ENCODE data around the gene SPOCK1.
"Not testable (repeated sequence)": the region's sequence is repeated elsewhere in the genome, so short reads cannot be mapped to it uniquely, and the experiment has no call there.

Gene SPOCK1

DNA sequence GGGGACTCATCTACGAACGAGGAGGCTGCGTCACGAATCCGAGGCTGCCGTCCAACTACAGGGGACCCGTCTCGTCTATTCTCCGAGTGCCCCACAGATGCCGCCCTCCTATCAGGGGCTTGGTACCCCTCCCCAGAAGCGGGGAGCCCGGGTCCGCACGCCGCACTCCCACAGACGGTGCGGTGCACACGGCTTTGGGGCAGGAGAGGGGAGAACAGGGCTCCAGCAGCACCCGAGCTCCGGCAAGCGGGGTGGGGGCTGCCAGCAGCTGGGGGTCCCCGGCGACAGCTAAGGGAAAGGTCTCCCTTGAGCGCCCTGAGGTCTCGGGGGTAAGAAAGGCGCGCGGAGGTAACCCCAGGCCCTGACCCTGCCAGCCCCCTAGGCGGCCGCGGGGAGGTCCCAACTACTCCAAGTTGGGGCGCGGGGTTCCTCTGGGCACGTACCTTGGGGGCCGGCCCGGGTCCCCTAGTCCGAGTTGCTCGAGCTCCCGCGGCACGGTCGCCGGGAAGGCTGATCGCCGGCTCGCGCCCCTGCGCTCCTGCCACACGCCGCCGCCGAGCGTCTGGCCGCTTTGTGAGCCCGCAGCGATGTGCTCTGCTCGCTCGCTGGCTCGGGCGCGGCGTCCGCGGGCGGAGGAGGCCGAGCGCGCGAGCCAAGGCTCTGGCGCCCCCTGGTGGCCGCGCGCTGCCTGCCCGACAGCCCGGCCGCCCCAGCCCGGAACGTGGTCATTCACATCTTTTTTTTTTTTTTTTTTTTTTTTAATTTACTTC lies at the start of gene SPOCK1:
Gene SPOCK1 (minus strand): TSS at position 591 of the 770 bp plus-strand sequence.
- DNase-seq (ENCODE audit: low read depth): no peak

DNA sequence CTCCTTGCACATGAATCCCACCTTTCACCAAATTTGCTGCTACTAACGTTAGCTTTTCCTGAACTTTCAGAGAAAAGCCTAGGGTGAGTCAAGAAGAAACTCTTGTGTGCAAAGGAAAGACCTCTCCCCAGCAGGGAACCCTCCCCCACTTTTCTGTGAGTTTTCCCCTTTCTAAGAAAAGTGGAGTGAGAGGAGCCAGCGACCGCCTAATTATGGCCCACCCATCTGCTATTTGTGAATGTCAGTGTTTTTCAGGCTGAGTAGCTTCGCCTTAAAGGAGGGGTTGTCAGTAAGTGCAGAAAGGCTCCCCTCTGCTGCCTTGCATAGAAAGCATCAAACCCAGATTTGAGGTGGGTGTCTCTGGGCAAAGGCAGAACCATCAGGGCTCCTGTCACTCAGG lies 46.8 kb upstream of the SPOCK1 start:
- no peak for DNase-seq (ENCODE audit: low read depth)

DNA sequence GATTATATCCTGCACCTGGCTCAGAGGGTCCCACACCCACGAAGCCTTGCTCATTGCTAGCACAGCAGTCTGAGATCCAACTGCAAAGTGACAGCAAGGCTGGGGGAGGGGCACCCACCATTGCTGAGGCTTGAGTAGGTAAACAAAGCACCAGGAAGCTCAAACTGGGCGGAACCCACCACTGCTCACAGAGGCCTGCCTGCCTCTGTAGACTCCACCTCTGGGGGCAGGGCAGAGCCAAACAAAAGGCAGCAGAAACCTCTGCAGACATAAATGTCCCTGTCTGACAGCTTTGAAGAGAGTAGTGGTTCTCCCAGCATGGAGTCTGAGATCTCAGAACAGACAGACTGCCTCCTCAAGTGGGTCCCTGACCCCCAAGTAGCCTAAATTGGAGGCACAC lies 36.3 kb upstream of the SPOCK1 start:
- not testable (repeated sequence) for DNase-seq (ENCODE audit: low read depth)

DNA sequence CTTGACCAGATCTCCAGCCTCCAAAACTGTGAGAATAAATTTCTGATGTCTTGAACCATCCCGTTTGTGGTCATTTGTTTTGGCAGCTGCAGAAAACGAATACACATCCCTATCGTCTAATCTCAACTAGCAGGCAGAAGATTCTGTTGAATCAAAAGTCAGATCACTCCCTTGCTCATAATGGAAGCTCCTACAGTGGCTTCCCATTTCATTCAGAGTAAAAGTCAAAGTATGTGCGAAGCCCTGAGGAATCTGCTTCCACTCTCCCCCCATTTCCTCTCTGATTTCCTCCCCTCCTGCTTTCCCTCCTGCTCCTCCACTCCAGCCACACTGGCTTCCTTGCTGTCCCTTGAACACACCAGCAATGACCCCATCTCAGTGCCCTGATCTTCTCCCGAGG lies 34.8 kb upstream of the SPOCK1 start:
- DNase-seq (ENCODE audit: low read depth): no peak

DNA sequence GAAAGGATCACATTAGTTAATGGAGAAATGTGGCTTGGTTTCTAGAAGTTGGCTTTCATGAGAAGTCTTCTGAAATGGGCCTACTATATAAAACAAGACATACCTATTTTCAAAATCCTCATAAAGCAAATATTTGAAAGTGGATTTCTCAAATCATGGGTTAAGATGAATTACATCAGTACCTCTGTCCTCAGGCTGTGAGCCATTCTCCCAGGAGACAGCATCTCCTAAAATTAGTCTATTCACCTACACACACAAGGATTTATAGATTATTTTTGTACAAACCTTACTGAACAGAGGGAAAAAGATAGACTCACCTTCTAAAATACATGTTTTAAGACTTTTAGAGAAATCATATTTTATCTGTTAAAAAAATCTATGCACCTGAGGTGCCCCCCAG lies 32.1 kb upstream of the SPOCK1 start:
- DNase-seq (ENCODE audit: low read depth): no peak

DNA sequence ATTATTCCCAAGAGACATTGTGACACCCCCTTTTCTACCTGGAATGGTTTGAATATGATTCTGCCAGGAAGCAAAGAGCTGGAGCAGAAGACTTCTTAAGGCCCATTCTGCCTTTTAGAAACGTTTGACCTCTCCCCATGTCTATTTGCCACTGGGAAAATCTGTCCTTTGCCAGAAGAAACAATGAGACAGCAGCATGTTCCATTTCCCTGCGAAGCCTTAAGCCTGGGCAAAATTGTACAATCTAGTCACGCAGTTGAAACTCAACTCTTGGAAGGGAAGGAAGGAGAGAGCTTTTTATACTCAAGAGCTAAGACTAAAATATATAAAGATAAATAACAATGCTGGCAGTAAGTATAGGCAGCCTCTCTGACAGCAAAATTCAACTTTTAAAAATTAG lies 22.1 kb upstream of the SPOCK1 start:
- DNase-seq (ENCODE audit: low read depth): no peak

DNA sequence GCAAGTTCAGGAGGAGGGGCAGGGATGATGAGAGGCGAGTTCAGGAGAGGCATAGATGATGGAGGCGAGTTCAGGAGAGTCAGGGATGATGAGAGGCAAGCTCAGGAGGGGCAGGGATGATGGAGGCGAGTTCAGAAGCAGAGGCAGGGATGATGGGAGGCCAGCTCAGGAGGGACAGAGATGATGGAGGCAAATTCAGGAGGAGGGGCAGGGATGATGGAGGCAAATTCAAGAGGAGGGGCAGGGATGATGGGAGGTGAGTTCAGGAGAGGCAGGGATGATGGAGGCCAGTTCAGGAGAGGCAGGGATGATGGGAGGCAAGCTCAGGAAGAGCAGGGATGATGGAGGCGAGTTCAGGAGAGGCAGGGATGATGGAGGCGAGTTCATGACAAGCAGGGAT lies 17.8 kb upstream of the SPOCK1 start:
- no peak for DNase-seq (ENCODE audit: low read depth)

DNA sequence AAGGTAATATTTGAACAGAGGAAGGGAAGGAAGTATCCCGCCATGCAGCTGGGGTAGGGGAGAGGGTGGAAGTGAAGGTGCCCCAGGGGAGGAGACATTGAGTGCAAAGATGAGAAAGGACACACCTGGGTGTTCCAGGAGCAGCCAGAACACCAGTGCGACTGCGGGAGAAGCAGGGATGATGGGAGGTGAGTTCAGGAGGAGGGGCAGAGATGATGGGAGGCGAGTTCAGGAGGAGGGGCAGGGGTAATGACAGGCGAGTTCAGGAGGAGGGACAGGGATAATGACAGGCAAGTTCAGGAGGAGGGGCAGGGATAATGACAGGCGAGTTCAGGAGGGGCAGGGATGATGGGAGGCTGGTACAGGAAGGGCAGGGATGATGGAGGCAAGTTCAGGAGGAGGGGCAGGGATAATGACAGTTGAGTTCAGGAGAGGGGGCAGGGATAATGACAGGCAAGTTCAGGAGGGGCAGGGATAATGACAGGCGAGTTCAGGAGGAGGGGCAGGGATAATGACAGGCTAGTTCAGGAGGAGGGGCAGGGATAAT lies 17.2 kb upstream of the SPOCK1 start:
- no peak for DNase-seq (ENCODE audit: low read depth)

DNA sequence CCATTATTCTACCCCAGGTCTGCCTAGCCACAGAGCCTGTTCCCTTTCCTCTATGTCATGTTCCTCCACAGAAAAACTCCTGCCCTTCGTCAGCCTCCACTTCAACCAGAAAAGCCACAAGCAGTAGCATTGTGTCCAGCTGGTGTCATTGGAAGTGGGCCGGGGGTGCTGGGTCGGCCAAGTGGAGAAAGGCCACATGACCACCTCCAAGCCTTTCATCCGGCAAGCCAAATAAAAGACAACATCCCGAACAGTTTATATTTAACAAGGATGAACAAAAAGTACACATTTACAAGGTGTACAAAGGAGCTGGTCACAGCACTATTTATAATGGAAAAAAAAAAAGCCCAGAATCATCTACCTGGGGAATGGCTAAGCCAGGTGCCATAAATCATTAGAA lies 16.1 kb upstream of the SPOCK1 start:
- no peak for DNase-seq (ENCODE audit: low read depth)

DNA sequence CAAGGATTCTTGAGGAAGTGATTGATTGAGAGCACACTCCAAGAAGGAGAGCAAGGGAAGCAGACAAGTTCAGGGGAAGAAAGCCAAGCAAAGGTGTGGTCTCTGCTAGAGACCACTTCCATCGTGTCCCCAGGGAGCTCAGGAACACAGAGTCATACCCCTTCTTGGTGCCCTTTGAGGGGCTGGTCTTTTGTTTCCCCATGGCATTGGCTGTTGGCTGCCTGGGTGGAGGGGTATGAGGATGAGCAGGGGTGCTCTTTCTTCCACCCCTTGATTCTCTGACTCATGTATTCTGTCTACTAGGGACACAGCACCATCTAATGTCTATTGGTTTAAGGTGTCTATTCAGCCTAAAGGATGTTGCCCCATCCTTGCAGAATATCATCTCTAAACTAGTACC lies 11.5 kb upstream of the SPOCK1 start:
- no peak for DNase-seq (ENCODE audit: low read depth)

DNA sequence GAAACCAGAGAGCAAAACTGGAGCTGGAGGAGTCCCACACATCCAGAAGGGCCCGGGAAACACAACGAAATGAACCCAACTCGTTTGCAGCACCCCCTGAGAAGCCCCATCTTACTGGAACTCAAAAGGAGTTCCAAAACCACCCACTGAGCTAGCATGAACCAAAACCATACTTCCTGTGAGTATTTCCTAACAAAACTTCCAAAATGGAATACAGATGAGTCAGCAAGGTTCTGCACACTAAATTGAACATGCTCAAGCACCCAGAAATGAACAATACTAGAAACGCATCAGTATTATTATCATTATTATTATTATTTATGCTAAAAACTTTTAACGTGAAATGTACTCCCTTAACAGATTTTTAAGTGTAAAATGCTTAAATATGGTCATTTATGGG lies 8.0 kb upstream of the SPOCK1 start:
- DNase-seq (ENCODE audit: low read depth): no peak

DNA sequence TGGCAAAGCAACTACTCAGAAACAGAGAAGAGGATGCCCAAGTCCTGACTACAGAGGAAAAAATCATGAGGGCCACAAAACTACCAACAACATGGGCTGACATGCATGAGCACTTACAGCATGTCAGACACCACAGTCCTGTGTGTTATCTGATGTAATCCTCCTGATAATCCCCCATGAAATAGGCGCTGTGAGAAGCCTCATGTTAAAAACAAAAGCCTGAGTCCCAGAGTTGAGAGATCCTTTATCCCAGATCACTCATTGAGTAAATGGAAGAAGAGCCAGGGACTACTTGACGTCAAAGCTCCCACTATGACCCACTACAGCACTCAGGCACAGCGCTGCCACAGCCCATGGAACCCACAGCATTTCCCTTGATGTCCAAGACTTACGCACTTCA lies 7.2 kb upstream of the SPOCK1 start:
- DNase-seq (ENCODE audit: low read depth): no peak

DNA sequence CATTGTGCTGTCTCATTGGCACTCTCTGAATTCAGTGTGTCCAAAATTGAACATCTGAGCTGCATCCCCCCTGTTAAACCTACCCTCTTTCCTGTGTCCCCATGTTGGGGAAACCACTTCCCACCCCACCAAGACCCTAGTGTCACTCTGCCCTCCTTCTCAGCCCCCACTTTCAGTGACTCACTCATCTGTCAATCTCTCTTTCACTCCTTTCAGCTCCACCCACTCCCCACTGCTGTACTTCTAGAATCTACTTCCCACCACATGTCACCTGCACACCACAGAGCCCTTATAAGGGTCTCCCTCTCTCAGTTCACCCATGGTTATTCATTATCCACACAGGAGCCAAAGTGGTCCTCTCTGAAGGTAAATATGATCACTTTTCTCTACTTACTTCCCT lies 5.8 kb upstream of the SPOCK1 start:
- no peak for DNase-seq (ENCODE audit: low read depth)

DNA sequence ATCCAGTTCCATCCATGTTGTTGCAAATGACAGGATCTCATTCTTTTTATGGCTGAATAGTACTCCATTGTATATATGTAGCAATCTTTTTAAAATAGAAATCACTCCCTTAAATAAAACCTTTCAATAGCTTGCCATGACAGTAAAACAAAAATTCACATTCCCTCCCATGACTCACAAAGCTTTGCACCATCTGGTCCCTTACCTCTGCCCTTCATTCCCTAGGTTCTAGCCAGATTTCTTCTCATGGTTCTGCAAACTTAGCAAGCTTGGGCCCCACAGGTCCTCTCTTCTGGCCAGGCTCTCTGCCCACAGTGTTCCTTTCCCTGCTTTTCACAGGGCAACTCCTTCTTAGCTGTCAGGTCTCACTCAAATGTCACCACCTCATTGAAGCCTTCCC lies 4.3 kb upstream of the SPOCK1 start:
- no peak for DNase-seq (ENCODE audit: low read depth)

DNA sequence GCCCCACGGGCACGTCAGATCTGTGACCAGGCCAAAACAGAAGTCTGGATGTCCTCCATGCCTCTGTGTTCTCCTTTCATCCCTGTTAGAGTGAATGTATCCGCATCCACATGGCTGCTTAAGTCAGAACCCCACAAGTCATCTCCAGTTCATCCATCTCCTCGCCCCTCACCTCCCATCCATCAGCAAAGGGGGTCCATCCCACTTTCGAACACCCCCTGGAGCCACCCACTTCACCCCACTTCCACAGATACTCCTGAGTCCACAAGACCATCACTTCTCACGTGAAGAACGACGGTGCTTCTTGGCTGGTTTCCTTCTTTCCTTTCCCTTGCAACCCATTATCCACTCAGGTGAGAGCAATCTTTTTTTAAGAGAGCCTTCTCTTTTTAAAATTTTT lies 3.5 kb upstream of the SPOCK1 start:
- DNase-seq (ENCODE audit: low read depth): no peak

DNA sequence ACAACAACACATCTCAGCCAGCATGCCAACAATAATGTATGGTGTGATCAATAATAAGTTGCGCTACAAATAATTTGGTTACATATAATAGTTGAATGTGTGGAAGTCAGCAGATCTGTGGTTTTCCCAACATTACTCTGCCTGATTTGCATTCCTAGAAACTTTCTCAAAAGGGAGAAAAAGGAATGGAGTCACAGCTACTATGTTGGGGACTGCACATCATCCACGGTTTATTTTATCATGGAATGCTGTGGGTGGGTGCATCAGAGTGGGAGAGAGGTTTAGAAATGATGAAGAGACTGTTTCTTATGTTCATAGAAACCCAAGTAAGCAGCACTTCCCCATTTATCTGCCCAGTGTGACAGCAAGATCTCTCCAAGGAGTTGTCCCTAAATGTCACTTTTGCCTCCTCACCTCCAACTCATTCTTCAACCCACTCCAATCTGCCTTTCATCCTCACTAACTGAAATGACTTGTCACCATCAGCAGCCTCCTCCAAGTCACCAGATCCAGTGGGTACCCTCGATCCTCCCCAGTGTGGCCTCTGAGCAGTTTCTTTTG lies 2.8 kb upstream of the SPOCK1 start:
- no peak for DNase-seq (ENCODE audit: low read depth)

DNA sequence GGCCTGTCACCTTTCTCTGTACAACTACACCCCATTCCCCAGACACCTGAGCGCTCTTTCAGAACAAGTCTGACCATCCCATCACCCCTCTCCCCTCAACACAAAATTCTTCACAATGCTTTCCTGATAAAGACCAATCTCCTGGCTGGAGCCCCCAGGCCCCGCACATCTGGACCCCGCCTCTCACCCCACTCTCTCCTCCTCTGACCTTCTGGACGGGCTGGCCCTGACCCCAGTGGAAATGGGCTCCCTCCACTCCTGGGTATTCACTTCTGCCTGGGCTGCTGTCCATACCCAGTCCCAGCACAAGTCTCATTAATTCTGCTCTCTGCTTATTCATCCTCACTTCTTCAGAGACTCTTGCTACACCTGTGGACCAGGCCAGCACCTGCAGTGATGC lies 2.1 kb upstream of the SPOCK1 start:
- DNase-seq (ENCODE audit: low read depth): no peak

DNA sequence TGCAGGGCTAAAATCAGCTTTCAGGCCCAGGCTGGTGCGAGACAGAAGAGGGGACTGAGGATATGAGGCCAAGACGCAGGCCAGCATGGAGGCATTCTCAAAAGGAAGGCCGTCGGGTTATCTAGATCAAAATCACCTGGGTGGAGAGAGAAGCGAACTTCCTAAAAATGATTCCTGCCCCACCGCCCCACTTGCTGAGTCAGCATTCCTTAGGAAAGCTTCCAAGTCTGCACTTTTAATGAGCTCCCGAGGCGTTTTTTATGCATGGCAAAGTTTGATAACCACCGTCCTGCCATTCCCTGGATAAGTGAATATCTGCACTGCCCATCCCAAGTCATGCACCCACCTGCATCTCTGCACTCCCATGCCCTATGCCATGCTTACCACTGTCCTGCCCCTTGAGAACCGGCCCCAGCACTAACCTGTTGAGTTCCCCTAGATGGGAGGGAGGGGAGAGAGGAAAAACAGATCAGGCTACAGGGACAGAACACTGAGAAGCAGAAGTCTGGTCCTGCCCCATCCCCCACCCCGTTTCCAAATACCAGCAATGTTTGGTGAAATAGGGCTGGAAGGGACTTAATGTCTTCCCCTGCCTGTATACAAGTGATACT lies 1.6 kb upstream of the SPOCK1 start:
- DNase-seq (ENCODE audit: low read depth): no peak

DNA sequence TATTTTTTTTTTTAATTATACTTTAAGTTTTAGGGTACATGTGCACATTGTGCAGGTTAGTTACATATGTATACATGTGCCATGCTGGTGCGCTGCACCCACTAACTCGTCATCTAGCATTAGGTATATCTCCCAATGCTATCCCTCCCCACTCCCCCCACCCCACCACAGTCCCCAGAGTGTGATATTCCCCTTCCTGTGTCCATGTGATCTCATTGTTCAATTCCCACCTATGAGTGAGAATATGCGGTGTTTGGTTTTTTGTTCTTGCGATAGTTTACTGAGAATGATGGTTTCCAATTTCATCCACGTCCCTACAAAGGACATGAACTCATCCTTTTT lies 351 bp upstream of the SPOCK1 start:
- DNase-seq (ENCODE audit: low read depth): not testable (repeated sequence)

DNA sequence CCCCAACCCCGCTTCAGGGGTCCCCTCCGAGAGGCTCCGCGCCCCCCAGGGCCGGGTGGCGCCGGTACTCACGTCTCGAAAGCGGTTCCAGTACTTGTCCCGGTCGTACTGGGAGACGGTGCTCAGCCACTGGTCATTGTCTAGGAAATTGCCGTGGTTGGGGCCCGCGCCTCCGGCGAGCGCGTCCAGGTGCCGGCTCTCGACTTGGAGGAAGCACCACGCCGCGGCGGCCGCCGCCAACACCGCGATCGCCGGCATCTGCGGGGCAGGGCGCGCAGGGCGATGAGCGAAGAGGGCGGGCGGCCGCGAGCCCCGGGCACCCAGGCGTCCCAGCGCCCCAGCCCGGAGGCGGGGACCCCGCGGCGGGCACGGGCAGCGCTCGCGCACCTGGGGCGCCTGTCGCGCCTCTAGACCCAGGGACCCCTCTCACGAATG lies 808 bp downstream of the SPOCK1 start:
- no peak for DNase-seq (ENCODE audit: low read depth)

DNA sequence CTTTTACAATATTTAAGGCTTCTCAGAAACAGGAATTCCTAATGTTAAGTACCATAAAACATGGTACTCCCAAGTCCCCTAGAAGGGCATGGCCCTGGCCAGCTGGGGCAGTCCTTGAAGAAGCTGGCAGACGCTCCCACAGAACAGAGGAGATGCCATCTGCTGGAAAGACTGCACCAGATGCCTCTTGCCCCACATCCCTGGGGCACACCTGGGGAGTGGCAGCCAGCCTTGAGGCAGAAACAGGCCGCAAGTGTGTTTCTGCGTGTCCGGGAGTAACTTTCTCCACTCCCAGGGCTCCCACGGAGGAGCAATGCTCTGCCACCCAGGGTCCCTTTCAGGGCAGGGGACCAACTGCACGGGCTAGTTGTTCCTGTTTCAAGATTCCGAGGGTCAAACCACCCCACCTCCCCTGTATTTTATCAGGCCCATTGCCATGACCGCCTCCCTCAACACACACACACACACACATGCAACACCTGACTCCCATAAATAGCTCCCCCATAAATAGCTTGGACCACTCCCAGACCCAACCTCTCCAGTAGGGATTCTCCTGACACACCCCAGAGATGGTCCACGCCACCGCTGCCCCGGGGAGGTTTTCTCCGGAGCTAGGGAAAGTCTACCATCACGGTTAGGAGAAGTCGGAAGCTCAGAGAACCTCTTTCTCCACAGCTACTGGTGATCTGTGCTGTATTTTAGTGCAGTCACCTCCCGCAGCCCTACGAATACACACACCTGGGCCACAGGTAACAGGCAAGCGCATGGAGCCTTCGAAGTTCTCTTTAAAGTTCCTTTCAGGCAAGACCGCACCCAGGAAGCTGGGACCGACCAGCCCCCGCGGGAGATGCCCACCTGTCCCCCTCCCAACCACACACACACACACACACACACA lies 1.5 kb downstream of the SPOCK1 start:
- no peak for DNase-seq (ENCODE audit: low read depth)

DNA sequence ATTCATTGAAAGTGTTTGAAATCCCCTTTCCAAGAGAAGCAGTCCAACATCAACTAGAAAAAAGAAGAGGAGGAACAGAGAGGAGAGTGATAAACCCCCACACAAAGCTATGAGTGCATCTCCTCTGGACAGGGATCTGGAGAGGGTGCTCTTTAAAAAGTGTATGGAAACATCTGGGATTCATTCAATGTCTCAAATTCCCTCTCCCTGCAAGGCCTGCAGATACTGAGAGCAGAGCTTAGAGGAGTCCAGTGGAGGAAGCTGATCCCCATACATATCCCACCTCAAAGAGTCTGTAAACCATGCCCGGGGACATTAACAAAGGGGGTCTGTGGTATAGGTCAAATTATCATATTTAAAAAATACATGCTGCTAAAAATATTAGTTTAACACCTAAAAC lies 2.2 kb downstream of the SPOCK1 start:
- DNase-seq (ENCODE audit: low read depth): no peak

DNA sequence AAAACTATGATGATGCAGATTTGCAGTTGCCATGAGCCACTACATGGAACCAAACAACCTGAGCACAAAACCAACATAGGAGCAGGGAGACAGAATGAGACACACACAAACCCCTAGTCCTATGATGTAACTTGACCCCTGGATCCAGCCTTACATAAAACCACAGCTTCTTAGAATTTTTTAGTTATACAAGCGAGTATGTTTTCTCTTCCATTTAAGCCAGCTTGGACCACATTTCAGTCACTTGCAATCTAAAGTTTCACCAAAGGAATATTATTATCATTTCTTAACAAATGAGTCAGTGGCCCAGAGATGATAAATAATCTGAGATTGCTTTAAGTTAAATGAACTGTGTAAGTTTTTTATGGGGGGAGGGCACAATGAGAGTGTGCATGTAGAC lies 6.8 kb downstream of the SPOCK1 start:
- no peak for DNase-seq (ENCODE audit: low read depth)
